H1 (cell line): ENCODE measurements around the gene SSMEM1.

ENCODE experiments used
- CTCF ChIP-seq, 3 experiments: IDR thresholded peaks; 1 replicate in 2 of 3; 2 replicates in 1 of 3; pipeline versions ENCODE4 v1.5.1 to v1.6.1; 2011; ENCODE audit warnings: low read length in 3 of 3, mild to moderate bottlenecking in 3 of 3, inconsistent platforms in 2 of 3, low read depth in 1 of 3, moderate library complexity in 1 of 3; ENCODE audit not compliant: insufficient read depth in 1 of 3; ENCODE audit errors: control extremely low read depth in 1 of 3
- YY1 ChIP-seq: IDR thresholded peaks from 2 replicates; pipeline ENCODE4 v1.6.1; 2011; ENCODE audit warnings: low read depth, mild to moderate bottlenecking, low read length

DNA sequence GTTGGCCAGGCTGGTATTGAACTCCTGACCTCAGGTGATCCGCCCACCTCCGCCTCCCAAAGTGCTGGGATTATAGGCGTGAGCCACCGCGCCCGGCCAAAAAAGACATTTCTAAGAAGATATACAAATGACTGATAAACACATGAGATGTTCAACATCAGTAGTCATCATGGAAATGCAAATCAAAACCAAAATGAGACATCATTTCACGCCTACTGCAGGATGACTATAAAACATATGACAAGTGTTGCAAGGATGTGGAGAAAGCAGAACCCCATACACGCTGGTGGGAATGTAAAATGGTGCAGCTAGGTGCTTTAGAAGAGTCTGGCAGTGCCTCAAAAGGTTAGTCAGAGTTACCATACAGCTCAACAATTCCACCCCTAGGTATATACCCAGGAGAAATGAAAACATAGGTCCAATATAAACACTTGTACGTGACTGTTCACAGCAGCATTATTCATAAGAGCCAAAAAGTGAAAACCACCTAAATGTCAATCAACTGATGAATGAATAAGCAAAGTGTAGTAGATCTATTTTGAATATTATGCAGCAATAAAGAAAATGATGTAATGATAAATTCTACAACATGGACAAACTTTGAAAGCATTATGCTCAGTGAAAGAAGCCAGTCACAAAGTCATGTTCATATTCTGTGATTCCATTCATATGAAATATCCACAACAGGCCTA lies 26.9 kb upstream of the SSMEM1 start:
- TF ChIP-seq YY1 (no peak), CTCF (IDR thresholded peaks at IDR 0.05; ENCODE audit: control extremely low read depth in 1 of 3, insufficient read depth in 1 of 3, low read depth in 1 of 3, low read length in 3 of 3) (no peak)
